GM19035 (cell line): ENCODE measurements around the gene LRRC17.
"Not testable (repeated sequence)": the region's sequence is repeated elsewhere in the genome, so short reads cannot be mapped to it uniquely, and the experiment has no call there.

Source experiments
- ATAC-seq: cut with Tn5 transposase; IDR thresholded peaks from one replicate; pipeline ENCODE4 v1.9.1; 2021; ENCODE audit not compliant: unreplicated experiment

The LRRC17 gene

DNA sequence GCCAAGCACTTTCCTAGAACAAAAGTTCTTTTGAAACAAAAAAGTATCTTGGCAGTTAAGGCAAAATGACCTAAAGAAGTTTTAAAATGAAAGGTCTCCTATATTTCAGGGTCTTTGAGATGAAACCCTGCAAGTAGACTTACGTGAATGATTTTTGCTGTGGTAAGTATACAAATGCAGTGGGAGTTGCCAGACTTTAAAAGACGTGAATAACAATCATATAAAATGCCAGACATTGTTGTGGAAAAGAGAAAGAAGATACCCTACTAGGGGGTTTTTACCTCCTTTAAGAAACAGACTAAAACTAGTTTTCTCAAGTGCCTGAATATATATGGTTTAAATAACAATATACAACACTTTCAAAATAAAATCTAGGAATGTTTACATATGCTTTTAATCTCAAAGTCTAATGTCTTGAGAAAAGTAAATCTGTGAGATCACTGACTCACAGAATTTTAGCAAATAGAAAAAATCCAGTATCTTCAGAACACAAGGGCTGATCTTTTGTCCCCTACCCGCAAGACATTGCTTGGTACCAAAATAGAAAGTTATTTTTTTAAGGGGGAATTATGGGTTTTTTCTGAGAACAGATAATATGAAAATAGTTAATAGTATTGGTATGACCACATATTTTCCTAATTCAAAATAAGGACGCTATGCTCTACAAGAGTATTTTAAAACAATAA, 29.5 kb downstream of the LRRC17 start:
- ATAC-seq: no peak

DNA sequence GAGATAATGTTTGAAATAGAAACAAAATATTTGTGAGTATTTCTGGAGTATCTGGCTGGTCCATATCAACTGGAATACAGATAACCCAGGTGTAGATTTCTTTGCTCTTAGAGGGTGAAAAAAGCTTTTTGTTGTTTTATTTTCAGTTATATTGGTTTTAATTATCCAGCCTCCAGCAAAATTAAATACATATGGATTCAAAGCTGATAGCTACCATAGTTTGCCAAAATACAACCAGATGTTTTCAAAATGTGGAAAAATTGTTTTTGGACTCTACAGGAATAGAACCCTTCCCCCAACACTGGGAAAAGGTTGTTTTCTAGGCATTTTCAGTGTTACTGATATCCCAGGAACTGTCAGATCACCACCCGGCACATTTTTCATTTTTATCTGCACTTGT, 30.1 kb downstream of the LRRC17 start:
- ATAC-seq: no peak

DNA sequence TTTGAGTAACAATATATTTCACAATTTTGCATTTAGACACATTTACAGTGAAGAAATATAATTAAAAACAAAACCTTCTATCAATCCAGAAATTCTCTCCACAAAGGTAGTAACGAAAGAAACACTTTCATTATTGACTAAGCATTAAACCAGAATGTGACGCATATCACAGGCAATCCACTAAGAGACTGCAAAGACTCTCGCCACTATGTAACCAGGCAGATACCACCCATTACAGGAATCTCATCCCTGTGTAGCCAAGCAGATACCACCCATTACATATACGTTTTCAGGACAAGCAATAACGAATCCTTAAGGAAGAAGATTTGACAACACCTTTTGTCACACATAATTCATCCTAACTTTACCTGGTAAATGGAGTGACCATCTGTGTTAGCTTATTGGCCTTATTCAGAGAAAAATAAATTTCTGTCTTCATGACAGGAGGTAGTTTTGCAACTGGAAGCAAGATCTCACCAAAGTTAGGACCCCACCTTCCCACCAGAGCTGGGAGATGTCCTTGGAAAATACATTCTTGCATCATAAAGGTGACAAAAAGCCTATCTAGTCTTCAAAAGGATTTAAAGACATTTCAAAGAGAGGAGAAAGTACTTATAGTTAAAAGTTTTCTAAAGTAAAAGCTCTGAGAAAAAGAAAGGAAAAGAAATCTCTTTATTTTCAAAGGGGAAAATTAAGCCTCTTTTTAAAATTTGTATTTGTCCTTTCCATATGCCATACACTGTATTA, 30.8 kb downstream of the LRRC17 start:
- no peak for ATAC-seq

DNA sequence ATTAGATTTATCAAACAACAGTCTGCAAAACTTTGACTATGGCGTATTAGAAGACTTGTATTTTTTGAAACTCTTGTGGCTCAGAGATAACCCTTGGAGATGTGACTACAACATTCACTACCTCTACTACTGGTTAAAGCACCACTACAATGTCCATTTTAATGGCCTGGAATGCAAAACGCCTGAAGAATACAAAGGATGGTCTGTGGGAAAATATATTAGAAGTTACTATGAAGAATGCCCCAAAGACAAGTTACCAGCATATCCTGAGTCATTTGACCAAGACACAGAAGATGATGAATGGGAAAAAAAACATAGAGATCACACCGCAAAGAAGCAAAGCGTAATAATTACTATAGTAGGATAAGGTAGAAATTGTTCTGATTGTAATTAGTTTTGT, 31.4 kb downstream of the LRRC17 start:
- ATAC-seq: no peak

DNA sequence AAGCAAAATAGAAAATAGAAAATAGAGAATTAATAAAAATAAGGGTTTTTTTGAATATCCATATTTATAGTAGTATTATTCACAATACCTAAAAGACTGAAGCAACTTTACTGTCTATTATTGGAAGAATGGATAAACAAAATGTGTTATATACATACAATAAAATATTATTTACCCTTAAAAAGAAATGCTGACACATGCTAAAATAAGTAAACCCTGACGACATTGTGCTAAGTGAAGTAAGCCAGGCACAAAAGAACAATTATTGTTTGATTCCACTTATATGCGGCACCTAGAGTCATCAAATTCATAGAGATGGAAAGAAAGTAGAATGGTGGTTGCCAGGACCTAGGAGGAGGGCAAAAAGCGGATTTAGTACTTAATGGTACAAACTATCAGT, 39.0 kb downstream of the LRRC17 start:
- no peak for ATAC-seq

DNA sequence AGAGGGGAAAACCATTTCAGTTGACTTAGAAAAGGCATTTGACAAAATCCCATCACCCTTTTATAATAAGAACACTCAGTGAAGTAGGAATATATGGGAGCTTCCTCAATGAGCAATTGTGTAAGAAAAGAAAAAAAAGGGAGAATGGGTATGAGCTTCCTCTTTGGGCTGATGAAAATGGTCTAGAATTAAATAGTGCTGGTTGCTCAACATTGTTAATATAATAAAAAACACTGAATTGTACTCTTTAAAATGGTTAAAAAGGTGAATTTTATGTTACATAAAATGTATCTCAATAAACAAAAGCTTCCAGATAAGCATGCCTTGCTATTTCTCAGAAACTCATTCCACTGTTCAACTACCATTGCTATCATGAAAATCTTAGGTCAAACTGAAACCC, 40.6 kb downstream of the LRRC17 start:
- ATAC-seq: no peak

DNA sequence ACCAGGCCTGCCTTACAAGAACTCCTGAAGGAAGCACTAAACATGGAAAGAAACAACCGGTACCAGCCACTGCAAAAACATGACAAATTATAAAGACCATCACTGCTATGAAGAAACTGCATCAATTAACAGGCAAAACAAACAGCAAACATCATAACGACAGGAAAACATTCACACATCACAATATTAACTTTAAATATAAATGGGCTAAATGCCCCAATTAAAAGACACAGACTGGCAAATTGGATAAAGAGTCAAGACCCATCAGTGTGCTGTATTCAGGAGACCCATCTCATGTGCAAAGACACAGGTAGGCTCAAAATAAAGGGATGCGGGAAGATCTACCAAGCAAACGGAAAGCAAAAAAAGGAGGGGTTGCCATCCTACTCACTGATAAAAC, 41.6 kb downstream of the LRRC17 start:
- ATAC-seq: not testable (repeated sequence)

DNA sequence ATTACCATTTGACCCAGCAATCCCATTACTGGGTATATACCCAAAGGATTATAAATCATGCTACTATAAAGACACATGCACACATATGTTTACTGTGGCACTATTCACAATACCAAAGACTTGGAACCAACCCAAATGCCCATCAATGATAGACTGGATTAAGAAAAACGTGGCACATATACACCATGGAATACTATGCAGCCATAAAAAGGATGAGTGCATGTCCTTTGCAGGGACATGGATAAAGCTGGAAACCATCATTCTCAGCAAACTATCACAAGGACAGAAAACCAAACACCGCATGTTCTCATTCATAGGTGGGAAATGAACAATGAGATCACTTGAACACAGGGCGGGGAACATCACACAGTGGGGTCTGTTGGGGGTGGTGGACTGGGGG, 45.2 kb downstream of the LRRC17 start:
- ATAC-seq: not testable (repeated sequence)

DNA sequence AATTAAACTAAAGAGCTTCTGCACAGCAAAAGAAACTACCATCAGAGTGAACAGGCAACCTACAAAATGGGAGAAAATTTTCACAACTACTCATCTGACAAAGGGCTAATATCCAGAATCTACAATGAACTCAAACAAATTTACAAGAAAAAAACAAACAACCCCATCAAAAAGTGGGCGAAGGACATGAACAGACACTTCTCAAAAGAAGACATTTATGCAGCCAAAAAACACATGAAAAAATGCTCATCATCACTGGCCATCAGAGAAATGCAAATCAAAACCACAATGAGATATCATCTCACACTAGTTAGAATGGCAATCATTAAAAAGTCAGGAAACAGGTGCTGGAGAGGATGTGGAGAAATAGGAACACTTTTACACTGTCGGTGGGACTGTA, 49.2 kb downstream of the LRRC17 start:
- not testable (repeated sequence) for ATAC-seq

DNA sequence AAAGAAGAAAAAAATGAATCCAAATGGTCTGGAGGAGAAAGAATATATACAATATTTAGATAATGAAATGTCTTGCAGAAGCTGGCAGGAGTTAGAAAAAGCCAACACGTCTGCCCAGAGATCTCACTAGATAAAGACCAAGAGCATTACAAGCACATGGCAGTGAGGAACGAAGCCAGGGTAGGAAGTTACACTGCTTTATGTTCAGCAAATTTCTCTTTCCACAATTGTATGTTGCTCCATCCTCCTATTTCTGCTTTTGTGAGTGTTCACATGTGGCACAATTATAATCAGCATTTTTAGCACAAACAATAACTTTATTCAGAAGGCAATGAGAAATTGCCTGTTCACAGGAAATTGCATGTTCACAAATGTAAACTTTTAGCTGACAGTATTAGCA, 53.7 kb downstream of the LRRC17 start:
- no peak for ATAC-seq

DNA sequence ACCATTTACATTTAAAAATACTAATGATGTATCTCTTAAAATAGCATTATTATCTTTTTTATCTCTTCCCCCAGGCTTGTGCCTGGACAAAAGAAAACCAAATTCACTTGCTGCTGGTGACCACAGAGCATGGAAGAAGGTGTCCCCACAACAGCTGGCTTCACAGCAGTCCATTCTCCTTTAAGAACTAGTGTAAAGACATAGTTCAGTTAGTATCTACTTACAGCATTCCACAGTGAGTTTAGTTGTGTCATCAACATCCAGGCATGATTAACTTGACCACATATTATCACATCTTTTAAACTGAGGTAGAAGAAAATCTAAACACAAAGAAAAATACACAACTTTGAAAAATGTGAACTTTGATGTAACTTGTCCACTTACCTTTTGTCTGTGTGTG, 55.0 kb downstream of the LRRC17 start:
- ATAC-seq: no peak

DNA sequence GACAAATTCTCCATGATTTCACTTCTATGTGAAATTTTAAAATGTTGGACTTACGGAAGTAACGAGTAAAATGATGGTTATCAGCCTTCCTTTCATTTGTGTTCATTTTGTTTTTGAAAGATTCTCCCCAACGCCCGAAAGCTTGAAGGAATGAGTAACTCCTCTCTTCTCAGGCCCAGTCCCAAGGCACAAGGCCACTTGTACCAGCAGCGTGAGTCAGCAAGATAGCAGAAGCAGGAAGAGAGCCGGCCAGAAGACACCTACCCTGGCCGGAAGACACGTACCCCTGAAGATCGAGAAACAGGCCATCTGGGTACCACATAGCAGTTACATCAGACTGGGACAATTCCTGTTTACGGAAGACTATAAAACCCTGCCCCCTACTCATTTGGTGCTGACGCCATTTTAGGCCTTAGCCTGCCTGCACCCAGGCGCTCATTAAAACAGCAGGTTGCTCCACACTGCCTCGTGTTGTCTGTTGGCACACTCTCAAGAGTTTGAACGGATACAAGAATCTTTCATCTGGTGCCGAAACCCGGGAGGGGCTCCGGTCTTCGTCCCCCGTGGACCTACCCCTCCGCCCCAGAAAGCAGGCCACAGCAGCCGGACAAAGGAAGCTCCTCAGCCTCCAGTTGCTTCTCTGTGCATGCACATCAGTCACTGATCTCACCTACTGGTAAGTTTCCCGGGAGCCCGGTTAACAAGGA, 60.4 kb downstream of the LRRC17 start:
- no peak for ATAC-seq

DNA sequence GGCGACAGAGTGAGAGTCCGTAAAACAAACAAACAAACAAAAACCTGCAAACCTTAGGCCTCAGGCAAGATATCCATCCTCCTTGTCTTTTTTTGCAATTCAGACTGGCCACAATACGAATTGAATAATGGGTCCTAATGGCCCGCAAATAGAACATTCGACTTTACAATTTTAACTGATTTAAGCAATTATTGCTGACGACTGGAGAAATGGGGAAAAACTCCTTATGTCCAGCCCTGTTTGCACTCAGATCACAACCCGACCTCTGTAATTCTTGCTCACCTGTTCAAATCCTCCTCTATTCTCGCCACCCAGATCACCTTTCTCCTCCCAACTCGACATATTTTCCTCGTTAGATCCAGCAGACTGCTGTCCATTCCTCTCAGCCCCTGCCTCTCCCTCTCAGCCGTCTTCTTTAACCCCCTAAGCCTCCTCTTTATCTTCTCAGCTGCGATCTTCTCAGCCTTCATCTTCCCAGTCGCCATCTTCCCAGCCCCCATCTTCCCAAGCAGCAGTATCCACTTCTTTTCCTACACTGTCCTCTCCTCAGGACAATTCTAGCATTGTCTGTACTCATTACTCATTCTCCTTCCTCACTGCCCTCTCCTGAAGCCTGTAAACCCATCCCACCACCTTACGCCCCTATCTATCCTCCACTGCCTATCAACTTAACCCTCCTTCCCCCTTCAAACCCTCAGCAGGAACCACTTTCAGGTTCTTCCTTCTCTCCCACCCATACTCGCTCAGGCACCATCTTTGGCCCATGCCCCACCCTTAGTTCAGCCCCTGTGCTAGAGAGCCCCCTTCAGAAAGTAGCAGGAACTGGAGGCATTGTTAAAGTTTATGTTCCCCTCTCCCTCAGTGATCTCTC, 61.8 kb downstream of the LRRC17 start:
- no peak for ATAC-seq

DNA sequence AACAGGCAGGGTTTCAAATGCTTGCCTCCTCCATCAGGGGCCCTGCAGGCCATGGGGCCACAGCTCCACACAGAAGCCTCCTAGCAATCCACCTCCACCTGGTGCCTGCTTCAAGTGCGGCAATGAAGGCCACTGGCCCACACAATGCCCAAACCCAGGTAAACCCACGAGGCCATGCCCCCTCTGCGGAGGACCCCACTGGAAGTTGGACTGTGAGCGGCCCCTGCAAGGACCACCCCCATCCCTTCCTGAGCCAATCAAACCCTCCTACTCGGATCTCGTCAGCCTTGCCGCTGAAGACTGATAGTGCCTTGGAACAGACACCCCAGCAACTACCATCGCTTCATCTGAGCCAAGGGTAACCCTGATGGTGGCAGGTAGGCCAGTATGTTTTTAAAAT, 63.1 kb downstream of the LRRC17 start:
- ATAC-seq: no peak

DNA sequence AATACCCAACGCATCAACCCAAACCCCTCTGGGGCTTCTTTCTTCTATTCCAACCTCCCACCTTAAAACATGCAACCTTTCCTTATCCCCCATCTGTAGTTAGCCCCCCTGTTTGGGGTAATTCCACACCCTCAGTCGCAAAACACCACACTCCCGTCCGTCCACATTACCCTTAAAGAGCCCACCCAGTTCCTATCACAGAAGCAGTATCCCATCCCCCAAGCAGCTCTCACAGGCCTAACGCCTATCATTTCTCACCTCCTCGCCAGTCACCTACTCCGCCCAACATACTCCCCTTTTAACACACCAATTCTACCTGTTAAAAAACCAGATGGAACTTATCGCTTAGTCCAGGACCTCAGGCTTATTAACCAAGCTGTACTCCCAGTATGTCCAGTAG, 63.7 kb downstream of the LRRC17 start:
- no peak for ATAC-seq

DNA sequence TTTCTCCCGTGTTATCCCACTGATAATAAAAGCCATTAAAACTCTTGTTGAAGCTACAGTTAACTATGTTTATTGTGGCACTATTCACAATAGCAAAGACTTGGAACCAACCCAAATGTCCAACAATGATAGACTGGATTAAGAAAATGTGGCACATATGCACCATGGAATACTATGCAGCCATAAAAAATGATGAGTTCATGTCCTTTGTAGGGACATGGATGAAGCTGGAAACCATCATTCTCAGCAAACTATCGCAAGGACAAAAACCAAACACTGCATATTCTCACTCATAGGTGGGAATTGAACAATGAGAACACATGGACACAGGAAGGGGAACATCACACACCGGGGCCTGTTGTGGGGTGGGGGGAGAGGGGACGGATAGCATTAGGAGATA, 64.8 kb downstream of the LRRC17 start:
- ATAC-seq: not testable (repeated sequence)

DNA sequence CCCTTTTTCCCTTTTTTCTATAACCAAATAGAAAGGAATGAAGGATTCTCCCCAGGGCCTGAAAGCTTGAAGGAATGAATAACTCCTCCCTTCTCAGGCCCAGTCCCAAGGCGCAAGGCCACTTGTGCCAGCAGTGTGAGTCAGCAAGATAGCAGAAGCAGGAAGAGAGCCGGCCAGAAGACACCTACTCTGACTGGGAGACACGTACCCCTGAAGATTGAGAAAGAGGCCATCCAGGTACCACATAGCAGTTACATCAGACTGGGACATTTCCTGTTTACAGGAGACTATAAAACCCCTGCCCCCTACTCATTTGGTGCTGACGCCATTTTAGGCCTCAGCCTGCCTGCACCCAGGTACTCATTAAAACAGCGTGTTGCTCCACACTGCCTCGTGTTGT, 65.5 kb downstream of the LRRC17 start:
- no peak for ATAC-seq

DNA sequence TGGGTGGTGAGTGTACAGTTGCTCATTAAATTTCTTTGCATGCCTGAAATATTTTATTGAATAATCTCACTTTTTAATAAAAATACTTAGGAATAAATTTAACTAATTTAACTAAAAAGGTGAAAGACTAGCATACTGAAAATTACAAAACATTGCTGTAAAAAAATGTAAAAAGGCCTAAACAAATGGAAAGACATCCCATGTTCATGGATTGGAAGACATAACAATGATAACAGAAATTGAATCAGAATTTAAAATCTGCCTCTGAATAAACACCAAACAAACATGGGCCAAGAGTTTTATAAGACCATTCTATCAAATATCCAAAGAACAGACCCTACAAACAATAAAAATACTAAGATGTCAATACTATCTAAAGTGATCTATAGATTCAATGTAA, 66.9 kb downstream of the LRRC17 start:
- no peak for ATAC-seq

DNA sequence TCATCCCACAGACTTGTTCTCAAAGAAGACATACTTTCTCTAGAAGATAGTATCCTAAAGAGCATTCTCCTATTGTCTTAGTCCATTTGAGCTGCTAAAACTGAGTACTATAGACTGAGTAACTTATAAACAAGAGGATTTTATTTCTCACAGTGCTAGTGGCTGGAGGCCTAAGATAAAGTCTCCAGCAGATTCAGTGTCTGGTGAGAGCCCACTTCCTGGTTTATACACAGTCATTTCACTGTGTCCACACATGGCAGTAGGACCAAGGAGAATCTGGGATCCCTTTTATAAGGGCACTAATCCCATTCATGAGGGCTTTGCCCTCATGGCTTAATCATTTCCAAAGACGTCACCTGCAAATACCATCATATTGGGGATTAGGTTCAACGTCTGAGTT, 68.7 kb downstream of the LRRC17 start:
- no peak for ATAC-seq

DNA sequence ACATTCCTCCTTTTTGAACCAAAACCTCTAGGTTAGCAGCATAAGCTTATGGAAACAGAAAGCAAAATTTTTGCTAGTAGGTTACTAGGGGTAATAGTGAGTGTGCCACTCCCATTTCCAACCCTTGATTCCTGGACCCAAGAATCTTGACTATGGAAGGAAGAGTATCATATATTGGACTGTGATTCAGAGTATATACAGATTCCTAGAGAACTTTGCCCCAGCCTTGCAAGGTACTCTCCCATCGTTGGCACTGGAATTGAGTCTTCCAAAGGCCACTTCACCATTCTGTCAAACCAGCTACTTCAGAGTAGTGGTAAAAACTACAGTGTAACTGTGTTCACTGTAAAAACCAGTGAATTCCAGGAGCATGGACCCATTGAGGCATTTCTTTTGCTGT, 69.4 kb downstream of the LRRC17 start:
- ATAC-seq: no peak

DNA sequence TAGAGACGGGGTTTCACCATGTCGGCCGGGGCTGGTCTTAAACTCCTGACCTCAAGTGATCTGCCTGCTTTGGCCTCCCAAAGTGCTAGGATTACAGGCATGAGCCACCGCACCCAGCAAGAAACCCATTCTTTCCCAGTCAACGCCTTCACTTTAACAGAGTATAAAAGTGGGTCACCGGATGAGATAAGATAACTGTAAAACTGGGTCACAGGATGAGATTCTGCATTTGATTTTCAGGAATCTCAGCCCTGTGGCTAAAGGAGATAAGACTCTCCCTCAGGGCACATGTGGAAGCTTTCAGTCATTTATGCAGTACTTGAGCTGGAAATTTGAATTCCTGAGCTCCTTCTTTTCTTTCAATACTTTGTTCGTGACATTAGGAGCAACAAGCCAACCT, 70.8 kb downstream of the LRRC17 start:
- ATAC-seq: no peak
